Measurements from ENCODE around the gene CASP9. TPM values are rescaled to one million over a fixed set of nuclear protein-coding genes. Genes with fewer than 3 reads are reported as not detected.
A peak's percentile ranks its signal among the peaks of the same experiment; 100 is the strongest.

The CASP9 gene
- total and polyA plus RNA-seq, 2 donors (not counting 1 experiment from before 2014, with no cell fraction given) = 5.6 to 6.4 TPM

- no peak for DNase-seq (ENCODE audit: low read depth in 2 of 2)
- Histone ChIP-seq H3K36me3 (ENCODE audit: control insufficient read depth, insufficient read depth, low read length) (peaks cover 2% of the 10 kb centered on the region), H3K4me1 (ENCODE audit: control insufficient read depth, extremely low read depth, insufficient read depth, low read length) (peaks cover 4% of the 10 kb centered on the region), H3K9me3 (ENCODE audit: control insufficient read depth, insufficient read depth, low read depth, low read length) (no peaks in the 10 kb centered on the region), H3K27me3 (ENCODE audit: control insufficient read depth, insufficient read depth, low read length) (no peaks in the 10 kb centered on the region), H3K9ac (ENCODE audit: insufficient read depth, low read length) (no peak overlapping the region), H2AFZ (ENCODE audit: low read length) (no peak overlapping the region), H3K4me3 (replicated peaks in 1 of 4; ENCODE audit: control extremely low read depth in 1 of 4, insufficient read depth in 1 of 4, low read depth in 3 of 4, low read length in 4 of 4) (no peak overlapping the region), H3K27ac (ENCODE audit: insufficient read depth, low read length) (no peak overlapping the region), H3K4me2 (ENCODE audit: extremely low read depth, insufficient read depth, low read length) (no peak overlapping the region), H4K20me1 (ENCODE audit: control insufficient read depth, extremely low read depth, insufficient read depth, low read length) (no peaks in the 10 kb centered on the region), H3K79me2 (ENCODE audit: control insufficient read depth, insufficient read depth, low read length) (peaks cover 14% of the 10 kb centered on the region)
- no peak for TF ChIP-seq EZH2 (IDR thresholded peaks at IDR 0.05; ENCODE audit: low read length, missing control alignments)
- TF ChIP-seq CTCF (conservative IDR thresholded peaks at IDR 0.05 in 1 of 2, IDR thresholded peaks at IDR 0.05 in 1 of 2; ENCODE audit: low read depth in 1 of 2, low read length in 2 of 2) = no peak
Measured at GRCh38 chr1:15531003-15531402, 7.0 kb upstream of the CASP9 start.

- H4K20me1 ChIP-seq (ENCODE audit: control insufficient read depth, extremely low read depth, insufficient read depth, low read length) = no peaks in the 10 kb centered on the region
- H3K79me2 ChIP-seq (ENCODE audit: control insufficient read depth, insufficient read depth, low read length) = peaks cover 14% of the 10 kb centered on the region
- peak within 1 kb of the TSS; percentile 92 for H3K9ac ChIP-seq (ENCODE audit: insufficient read depth, low read length)
- TF ChIP-seq CTCF (conservative IDR thresholded peaks at IDR 0.05 in 1 of 2, IDR thresholded peaks at IDR 0.05 in 1 of 2; ENCODE audit: low read depth in 1 of 2, low read length in 2 of 2) = peak; percentile 12 to 41
- TF ChIP-seq EZH2 (IDR thresholded peaks at IDR 0.05; ENCODE audit: low read length, missing control alignments) = no peak
- peaks cover 17% of the 10 kb centered on the region for H3K4me1 ChIP-seq (ENCODE audit: control insufficient read depth, extremely low read depth, insufficient read depth, low read length)
- H3K27me3 ChIP-seq (ENCODE audit: control insufficient read depth, insufficient read depth, low read length) = no peaks in the 10 kb centered on the region
- H3K9me3 ChIP-seq (ENCODE audit: control insufficient read depth, insufficient read depth, low read depth, low read length) = no peaks in the 10 kb centered on the region
- H3K4me3 ChIP-seq (replicated peaks in 1 of 4; ENCODE audit: control extremely low read depth in 1 of 4, insufficient read depth in 1 of 4, low read depth in 3 of 4, low read length in 4 of 4) = peak within 1 kb of the TSS; percentile 70 to 92 (median 82)
- H3K4me2 ChIP-seq (ENCODE audit: extremely low read depth, insufficient read depth, low read length) = peak within 1 kb of the TSS; percentile 99
- peak within 1 kb of the TSS; percentile 78 for H3K27ac ChIP-seq (ENCODE audit: insufficient read depth, low read length)
- DNase-seq (ENCODE audit: low read depth in 2 of 2) = peak; percentile 100
- H2AFZ ChIP-seq (ENCODE audit: low read length) = peak within 1 kb of the TSS; percentile 94
- peaks cover 2% of the 10 kb centered on the region for H3K36me3 ChIP-seq (ENCODE audit: control insufficient read depth, insufficient read depth, low read length)
Measured at GRCh38 chr1:15526490-15527339, 2.7 kb upstream of the CASP9 start, which contains the start of gene DNAJC16. TSS of gene DNAJC16 (plus strand) at chr1:15526848. CDS start at chr1:15529106, 2,258 bp downstream.

GRCh38 chr1:15526021-15526489 lies 2.0 kb upstream of the CASP9 start:
- no peaks in the 10 kb centered on the region for H4K20me1 ChIP-seq (ENCODE audit: control insufficient read depth, extremely low read depth, insufficient read depth, low read length)
- H3K4me1 ChIP-seq (ENCODE audit: control insufficient read depth, extremely low read depth, insufficient read depth, low read length) = peaks cover 17% of the 10 kb centered on the region
- H3K27me3 ChIP-seq (ENCODE audit: control insufficient read depth, insufficient read depth, low read length) = no peaks in the 10 kb centered on the region
- peak overlapping the region; percentile 66 to 79 (median 69) for H3K4me3 ChIP-seq (replicated peaks in 1 of 4; ENCODE audit: control extremely low read depth in 1 of 4, insufficient read depth in 1 of 4, low read depth in 3 of 4, low read length in 4 of 4)
- no peaks in the 10 kb centered on the region for H3K9me3 ChIP-seq (ENCODE audit: control insufficient read depth, insufficient read depth, low read depth, low read length)
- H3K9ac ChIP-seq (ENCODE audit: insufficient read depth, low read length) = no peak overlapping the region
- H3K36me3 ChIP-seq (ENCODE audit: control insufficient read depth, insufficient read depth, low read length) = peaks cover 2% of the 10 kb centered on the region
- peaks cover 14% of the 10 kb centered on the region for H3K79me2 ChIP-seq (ENCODE audit: control insufficient read depth, insufficient read depth, low read length)
- TF ChIP-seq EZH2 (IDR thresholded peaks at IDR 0.05; ENCODE audit: low read length, missing control alignments) = no peak
- TF ChIP-seq CTCF (conservative IDR thresholded peaks at IDR 0.05 in 1 of 2, IDR thresholded peaks at IDR 0.05 in 1 of 2; ENCODE audit: low read depth in 1 of 2, low read length in 2 of 2) = no peak
- no peak for DNase-seq (ENCODE audit: low read depth in 2 of 2)
- peak overlapping the region; percentile 78 for H3K27ac ChIP-seq (ENCODE audit: insufficient read depth, low read length)
- H3K4me2 ChIP-seq (ENCODE audit: extremely low read depth, insufficient read depth, low read length) = peak overlapping the region; percentile 53
- H2AFZ ChIP-seq (ENCODE audit: low read length) = peak overlapping the region; percentile 94
